GM19438 (cell line): ENCODE data around the gene SH3PXD2B.
"Not testable (repeated sequence)": the region's sequence is repeated elsewhere in the genome, so short reads cannot be mapped to it uniquely, and the experiment has no call there.

Source experiments
- ATAC-seq: cut with Tn5 transposase; IDR thresholded peaks from one replicate; pipeline ENCODE4 v1.9.1; 2021; ENCODE audit warnings: low read depth; ENCODE audit not compliant: unreplicated experiment

Gene SH3PXD2B

DNA sequence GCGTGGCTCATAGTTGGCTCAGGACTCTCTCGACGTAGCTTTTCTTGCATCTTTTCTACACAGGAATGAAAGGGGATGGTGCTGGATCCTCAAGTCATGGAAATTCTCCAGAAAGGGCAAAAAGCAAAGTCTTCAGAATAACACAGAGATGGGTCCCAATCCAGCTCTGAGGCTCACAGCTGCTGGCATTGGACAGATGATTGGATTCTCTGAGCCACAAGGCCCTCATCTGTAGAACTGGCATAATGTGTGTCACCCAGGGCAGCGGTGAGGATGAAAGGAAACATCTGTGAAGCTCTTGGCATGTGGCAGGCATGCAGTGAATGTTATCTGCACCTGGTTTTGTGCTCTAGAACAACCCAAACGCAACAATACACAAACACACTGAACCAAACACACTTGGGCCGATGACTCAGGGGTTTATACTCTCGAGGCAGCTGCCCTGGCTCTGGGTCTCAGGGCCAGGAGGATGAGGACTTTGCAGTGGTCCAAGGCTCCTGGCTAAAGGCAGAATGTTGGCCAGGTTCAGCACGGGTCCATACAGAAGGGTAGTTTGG lies 106.8 kb downstream of the SH3PXD2B start:
- ATAC-seq = no peak

DNA sequence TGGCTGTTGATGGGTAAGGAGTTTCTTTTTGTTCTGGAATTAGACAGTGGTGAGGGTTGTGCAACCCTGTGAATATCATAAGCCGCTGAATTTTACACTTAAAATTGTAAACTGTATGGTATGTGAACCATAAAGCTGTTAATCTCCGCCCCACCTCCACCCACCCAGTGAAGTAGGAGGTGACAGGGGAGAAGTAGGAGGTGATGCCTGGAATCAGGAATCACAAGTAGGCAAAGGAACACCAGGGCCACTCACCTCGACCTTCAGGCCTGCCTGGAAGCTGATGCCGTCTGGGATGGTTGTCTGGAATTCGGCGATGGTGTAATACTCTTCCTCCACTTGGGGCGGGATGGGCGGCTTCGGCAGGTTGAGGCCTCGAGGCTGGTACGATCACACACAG lies 108.4 kb downstream of the SH3PXD2B start:
- ATAC-seq = no peak

- ATAC-seq = no peak
Observed at GRCh38 chr5:172344855-172345409, 109.4 kb downstream of the SH3PXD2B start.

GRCh38 chr5:172343741-172344140 lies 110.6 kb downstream of the SH3PXD2B start:
- ATAC-seq = no peak

GRCh38 chr5:172342918-172343317 lies 111.4 kb downstream of the SH3PXD2B start:
- ATAC-seq = no peak

GRCh38 chr5:172339264-172340180 lies 114.8 kb downstream of the SH3PXD2B start:
- no peak for ATAC-seq

- no peak for ATAC-seq
Observed at GRCh38 chr5:172336676-172337285, 117.5 kb downstream of the SH3PXD2B start.

DNA sequence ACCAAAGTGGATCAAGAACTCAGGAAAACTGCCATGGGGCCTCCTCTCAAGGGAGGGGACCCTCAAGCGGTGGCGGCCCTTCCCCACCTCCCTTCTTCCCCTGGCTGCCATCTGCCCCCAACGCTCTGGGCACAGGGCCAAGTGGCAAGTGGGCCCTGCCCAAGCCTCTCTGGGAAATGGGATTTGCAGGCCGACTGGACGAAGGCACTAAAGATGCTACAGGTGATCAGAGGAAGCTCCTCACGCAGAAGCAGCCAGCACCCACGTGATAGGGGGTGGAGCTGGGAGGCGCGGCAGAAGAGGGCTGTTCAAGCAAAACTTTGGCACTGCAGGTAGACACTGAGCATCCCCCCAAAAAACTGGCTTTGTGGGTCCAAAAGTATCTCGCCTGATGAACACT lies 118.1 kb downstream of the SH3PXD2B start:
- ATAC-seq = no peak

DNA sequence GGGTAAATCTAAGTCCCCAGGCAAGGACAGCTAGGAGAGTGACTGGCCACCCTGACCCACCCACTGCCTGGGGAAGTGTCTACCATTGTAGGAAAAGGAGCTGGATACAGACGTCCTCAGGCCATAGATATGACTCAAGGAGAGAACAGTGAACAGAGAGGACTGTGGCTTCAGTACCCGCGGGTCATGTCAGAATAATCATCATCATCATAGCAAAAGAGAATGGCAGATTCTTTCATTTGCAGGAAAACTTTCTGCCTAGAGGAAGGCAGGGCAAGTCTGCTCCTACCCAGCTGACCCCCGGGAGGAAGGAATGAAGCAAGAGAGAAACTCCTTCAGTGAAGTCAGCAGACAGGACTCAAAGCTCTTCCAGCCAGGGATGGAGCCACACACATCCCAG lies 118.6 kb downstream of the SH3PXD2B start:
- no peak for ATAC-seq

GRCh38 chr5:172334641-172335040 lies 119.7 kb downstream of the SH3PXD2B start:
- ATAC-seq = no peak

GRCh38 chr5:172334196-172334595 lies 120.1 kb downstream of the SH3PXD2B start:
- ATAC-seq = no peak

- ATAC-seq = not testable (repeated sequence)
Observed at GRCh38 chr5:172326901-172327300, 127.4 kb downstream of the SH3PXD2B start.

GRCh38 chr5:172325452-172325851 lies 128.9 kb downstream of the SH3PXD2B start:
- no peak for ATAC-seq

GRCh38 chr5:172322028-172322965 lies 132.0 kb downstream of the SH3PXD2B start:
- ATAC-seq = peak; percentile 66

- no peak for ATAC-seq
Observed at GRCh38 chr5:172321593-172321992, 132.7 kb downstream of the SH3PXD2B start.

- ATAC-seq = no peak
Observed at GRCh38 chr5:172319708-172320441, 134.4 kb downstream of the SH3PXD2B start.

GRCh38 chr5:172315587-172316493 lies 138.5 kb downstream of the SH3PXD2B start:
- ATAC-seq = no peak

- no peak for ATAC-seq
Observed at GRCh38 chr5:172313915-172314314, 140.4 kb downstream of the SH3PXD2B start.

GRCh38 chr5:172312286-172312685 lies 142.0 kb downstream of the SH3PXD2B start:
- ATAC-seq = no peak
